ENCODE data around the gene SPAG6.
A peak's percentile ranks its signal among the peaks of the same experiment; 100 is the strongest.

The SPAG6 gene

GRCh38 chr10:22368981-22369380 is 23.7 kb downstream of the SPAG6 start:
- H4K20me1 ChIP-seq (ENCODE audit: insufficient read depth, low read length): no peaks in the 10 kb centered on the region
- no peaks in the 10 kb centered on the region for H3K9me3 ChIP-seq (replicated peaks; ENCODE audit: insufficient read depth, low read length)
- no peak overlapping the region for H3K9ac ChIP-seq (ENCODE audit: low read length)
- TF ChIP-seq CTCF (IDR thresholded peaks at IDR 0.05; ENCODE audit: low read length): no peak
- TF ChIP-seq EZH2phosphoT487 (IDR thresholded peaks at IDR 0.05; ENCODE audit: low read length): no peak
- TF ChIP-seq EZH2 (optimal IDR thresholded peaks at IDR 0.05; ENCODE audit: low read depth, low read length): no peak
- H3K9me2 ChIP-seq (replicated peaks; ENCODE audit: insufficient read depth, low read length): no peaks in the 10 kb centered on the region
- no peak for DNase-seq
- H3F3A ChIP-seq (ENCODE audit: insufficient read depth, low read length): no peaks in the 10 kb centered on the region
- no peak overlapping the region for H3K4me3 ChIP-seq (ENCODE audit: low read length)
- no peak overlapping the region for H2AFZ ChIP-seq (ENCODE audit: low read length)
- no peak overlapping the region for H3K4me2 ChIP-seq (ENCODE audit: low read depth, low read length)
- H3K36me3 ChIP-seq (replicated peaks; ENCODE audit: insufficient read depth, low read length): no peaks in the 10 kb centered on the region
- peaks cover 36% of the 10 kb centered on the region for H3K4me1 ChIP-seq (ENCODE audit: low read length)
- H3K27ac ChIP-seq (ENCODE audit: low read length): no peak overlapping the region
- H3K27me3 ChIP-seq (replicated peaks; ENCODE audit: insufficient read depth, low read length): no peaks in the 10 kb centered on the region
- H3K79me2 ChIP-seq (ENCODE audit: low read length): no peaks in the 10 kb centered on the region

- no peaks in the 10 kb centered on the region for H3K36me3 ChIP-seq (replicated peaks; ENCODE audit: insufficient read depth, low read length)
- DNase-seq: no peak
- no peaks in the 10 kb centered on the region for H3K27me3 ChIP-seq (replicated peaks; ENCODE audit: insufficient read depth, low read length)
- no peak overlapping the region for H3K9ac ChIP-seq (ENCODE audit: low read length)
- no peaks in the 10 kb centered on the region for H3F3A ChIP-seq (ENCODE audit: insufficient read depth, low read length)
- TF ChIP-seq CTCF (IDR thresholded peaks at IDR 0.05; ENCODE audit: low read length) (no peak), EZH2 (optimal IDR thresholded peaks at IDR 0.05; ENCODE audit: low read depth, low read length) (no peak)
- H3K4me3 ChIP-seq (ENCODE audit: low read length): no peak overlapping the region
- H3K27ac ChIP-seq (ENCODE audit: low read length): no peak overlapping the region
- H3K4me1 ChIP-seq (ENCODE audit: low read length): peaks cover 36% of the 10 kb centered on the region
- H2AFZ ChIP-seq (ENCODE audit: low read length): no peak overlapping the region
- H3K79me2 ChIP-seq (ENCODE audit: low read length): no peaks in the 10 kb centered on the region
- H3K4me2 ChIP-seq (ENCODE audit: low read depth, low read length): no peak overlapping the region
- no peaks in the 10 kb centered on the region for H3K9me2 ChIP-seq (replicated peaks; ENCODE audit: insufficient read depth, low read length)
- H4K20me1 ChIP-seq (ENCODE audit: insufficient read depth, low read length): no peaks in the 10 kb centered on the region
- H3K9me3 ChIP-seq (replicated peaks; ENCODE audit: insufficient read depth, low read length): no peaks in the 10 kb centered on the region
Measured at GRCh38 chr10:22369434-22370072, 24.3 kb downstream of the SPAG6 start.

- Histone ChIP-seq H2AFZ (ENCODE audit: low read length) (peak overlapping the region; percentile 77), H3F3A (ENCODE audit: insufficient read depth, low read length) (no peaks in the 10 kb centered on the region), H3K9me2 (replicated peaks; ENCODE audit: insufficient read depth, low read length) (no peaks in the 10 kb centered on the region), H3K4me3 (ENCODE audit: low read length) (no peak overlapping the region), H3K4me1 (ENCODE audit: low read length) (peaks cover 34% of the 10 kb centered on the region), H3K36me3 (replicated peaks; ENCODE audit: insufficient read depth, low read length) (no peaks in the 10 kb centered on the region), H3K27me3 (replicated peaks; ENCODE audit: insufficient read depth, low read length) (no peaks in the 10 kb centered on the region), H4K20me1 (ENCODE audit: insufficient read depth, low read length) (no peaks in the 10 kb centered on the region), H3K4me2 (ENCODE audit: low read depth, low read length) (peak overlapping the region; percentile 52), H3K9me3 (replicated peaks; ENCODE audit: insufficient read depth, low read length) (no peaks in the 10 kb centered on the region), H3K27ac (ENCODE audit: low read length) (peak overlapping the region; percentile 9; the same call in 1 of the 2 replicates), H3K9ac (ENCODE audit: low read length) (0 out of 2 replicates have a peak overlapping the region, but pooled peaks have one; percentile 3), H3K79me2 (ENCODE audit: low read length) (no peaks in the 10 kb centered on the region)
- no peak for DNase-seq
- no peak for TF ChIP-seq EZH2 (optimal IDR thresholded peaks at IDR 0.05; ENCODE audit: low read depth, low read length)
- no peak for TF ChIP-seq EZH2phosphoT487 (IDR thresholded peaks at IDR 0.05; ENCODE audit: low read length)
- TF ChIP-seq CTCF (IDR thresholded peaks at IDR 0.05; ENCODE audit: low read length): no peak
Measured at GRCh38 chr10:22370320-22370719, 25.0 kb downstream of the SPAG6 start.
